Retinal pigment epithelial cell (primary cell): ENCODE results near the gene ZNF423.

Experiments used
- DNase-seq: peaks from one replicate; pipeline ENCODE4 v3.0.0-alpha.2; 2010; ENCODE audit warnings: low read depth
- H3K4me3 ChIP-seq: 2 replicates; pipeline ENCODE4 v1.5.1; 2011; ENCODE audit warnings: mild to moderate bottlenecking, low read length, control low read depth, moderate library complexity
- CTCF ChIP-seq: conservative IDR thresholded peaks from 2 replicates; pipeline ENCODE4 v1.5.1; 2011; ENCODE audit warnings: low read depth, low read length, control low read depth, inconsistent platforms

The ZNF423 gene

GRCh38 chr16:49855822-49856671 lies at the start of gene ZNF423:
Gene ZNF423, minus strand, starts transcription at chr16:49856112. Its CDS starts 338 bp downstream, at chr16:49855774.
- H3K4me3 ChIP-seq, result peak within 1 kb of the TSS; percentile 46
- no peak for DNase-seq
- TF ChIP-seq CTCF, result no peak

GRCh38 chr16:49904348-49905062 lies 48.6 kb upstream of the ZNF423 start:
- no peak for TF ChIP-seq CTCF
- H3K4me3 ChIP-seq, result no peak overlapping the region
- DNase-seq, result no peak

GRCh38 chr16:49902908-49903307 lies 47.0 kb upstream of the ZNF423 start:
- no peak for DNase-seq
- no peak for TF ChIP-seq CTCF
- H3K4me3 ChIP-seq, result no peak overlapping the region

- no peak for DNase-seq
- H3K4me3 ChIP-seq, result no peak overlapping the region
- no peak for TF ChIP-seq CTCF
Measured at GRCh38 chr16:49901711-49902110, 45.8 kb upstream of the ZNF423 start.

GRCh38 chr16:49900875-49901274 lies 45.0 kb upstream of the ZNF423 start:
- no peak for DNase-seq
- no peak overlapping the region for H3K4me3 ChIP-seq
- TF ChIP-seq CTCF, result no peak

GRCh38 chr16:49899991-49900695 lies 44.2 kb upstream of the ZNF423 start:
- DNase-seq, result no peak
- no peak overlapping the region for H3K4me3 ChIP-seq
- no peak for TF ChIP-seq CTCF
